Neural progenitor cell (in vitro differentiated cells): Measurements from ENCODE around the gene CHST14. TPM values are rescaled to one million over a fixed set of nuclear protein-coding genes. Genes with fewer than 3 reads are reported as not detected.

Experiments used
- DNase-seq: peaks from one replicate; pipeline ENCODE4 v3.0.0-alpha.2; 2016; ENCODE audit warnings: low spot score
- H2AFZ ChIP-seq: fragments of 200-600 bp; sonication (generic); replicated peaks from 2 replicates; pipeline ENCODE4 v1.6.1; 2016; ENCODE audit warnings: antibody characterized with exemption
- H3F3A ChIP-seq: fragments of 200-600 bp; sonication (generic); 2 replicates; pipeline ENCODE4 v1.6.1; 2016; ENCODE audit warnings: antibody characterized with exemption, low read depth
- H3K27ac ChIP-seq: fragments of 200-600 bp; sonication (generic); 2 replicates; pipeline ENCODE4 v1.5.1; 2016; ENCODE audit warnings: mild to moderate bottlenecking
- H3K27me3 ChIP-seq: fragments of 200-600 bp; sonication (generic); 2 replicates; pipeline ENCODE4 v1.6.1; 2016; ENCODE audit warnings: mild to moderate bottlenecking, moderate library complexity
- H3K36me3 ChIP-seq: fragments of 200-600 bp; sonication (generic); 2 replicates; pipeline ENCODE4 v1.5.1; 2016
- H3K4me1 ChIP-seq: fragments of 200-600 bp; sonication (generic); 2 replicates; pipeline ENCODE4 v1.6.1; 2016; ENCODE audit warnings: mixed run types
- H3K4me2 ChIP-seq: fragments of 200-600 bp; sonication (generic); 2 replicates; pipeline ENCODE4 v1.6.1; 2016
- H3K4me3 ChIP-seq: fragments of 200-600 bp; sonication (generic); 2 replicates; pipeline ENCODE4 v1.5.1; 2016
- H3K79me2 ChIP-seq: fragments of 200-600 bp; sonication (generic); 2 replicates; pipeline ENCODE4 v1.6.1; 2016; ENCODE audit warnings: low read depth
- H3K9ac ChIP-seq: fragments of 200-600 bp; sonication (generic); 2 replicates; pipeline ENCODE4 v1.6.1; 2016
- H3K9me3 ChIP-seq: fragments of 200-600 bp; sonication (generic); 2 replicates; pipeline ENCODE4 v1.5.1; 2016; ENCODE audit warnings: low read depth
- H4K20me1 ChIP-seq: fragments of 200-600 bp; sonication (generic); 2 replicates; pipeline ENCODE4 v1.6.1; 2016; ENCODE audit warnings: low read depth
- H3K27ac Mint-ChIP-seq: 3 replicates; pipeline ENCODE4 v1.8.0; 2021; ENCODE audit warnings: mixed read lengths
- H3K27me3 Mint-ChIP-seq: 2 replicates; pipeline ENCODE4 v1.8.0; 2022; ENCODE audit warnings: low read depth, mild to moderate bottlenecking, inconsistent platforms, moderate library complexity, mixed read lengths; ENCODE audit not compliant: insufficient read depth
- H3K36me3 Mint-ChIP-seq: 3 replicates; pipeline ENCODE4 v1.8.0; 2021; ENCODE audit warnings: mixed read lengths
- H3K4me1 Mint-ChIP-seq: 3 replicates; pipeline ENCODE4 v1.8.0; 2021; ENCODE audit warnings: mixed read lengths
- H3K4me3 Mint-ChIP-seq: 3 replicates; pipeline ENCODE4 v1.8.0; 2021; ENCODE audit warnings: mild to moderate bottlenecking, moderate library complexity, mixed read lengths
- H3K9me3 Mint-ChIP-seq: 3 replicates; pipeline ENCODE4 v1.8.0; 2020; ENCODE audit warnings: mixed read lengths
- CTCF ChIP-seq: fragments of 200-600 bp; sonication (generic); IDR thresholded peaks from 2 replicates; pipeline ENCODE4 v1.5.1; 2017; ENCODE audit warnings: antibody characterized with exemption, mild to moderate bottlenecking
- EZH2 ChIP-seq: fragments of 200-600 bp; sonication (generic); IDR thresholded peaks from 2 replicates; pipeline ENCODE4 v1.6.1; 2017; ENCODE audit warnings: antibody characterized with exemption, mild to moderate bottlenecking, moderate library complexity
- EZH2phosphoT487 ChIP-seq: fragments of 200-600 bp; sonication (generic); IDR thresholded peaks from 2 replicates; pipeline ENCODE4 v1.6.1; 2017; ENCODE audit warnings: antibody characterized with exemption
- total RNA-seq: library from RNA; depleted of rRNA; stranded (reverse); fragments of >200 nt; gene quantifications from 2 replicates; pipeline ENCODE4 v1.2.3, GENCODE V29; 2015; ENCODE audit warnings: low replicate concordance

Gene CHST14
- total RNA-seq, 1 donor from 2014 or later = 11.9 TPM

- Mint-ChIP-seq H3K9me3 (no peaks in the 10 kb centered on the region), H3K27me3 (peaks cover 11% of the 10 kb centered on the region), H3K27ac (no peak overlapping the region), H3K36me3 (no peaks in the 10 kb centered on the region), H3K4me3 (peak overlapping the region; percentile 78), H3K4me1 (peaks cover 24% of the 10 kb centered on the region)
- Histone ChIP-seq H3K79me2 (peaks cover 12% of the 10 kb centered on the region), H2AFZ (peak overlapping the region; percentile 57), H3K36me3 (no peaks in the 10 kb centered on the region), H3F3A (peaks cover 35% of the 10 kb centered on the region), H3K27ac (no peak overlapping the region), H4K20me1 (peaks cover 7% of the 10 kb centered on the region), H3K9me3 (no peaks in the 10 kb centered on the region), H3K9ac (no peak overlapping the region), H3K4me2 (peak overlapping the region; percentile 91), H3K4me1 (peaks cover 6% of the 10 kb centered on the region), H3K4me3 (peak overlapping the region; percentile 64), H3K27me3 (peaks cover 9% of the 10 kb centered on the region)
- TF ChIP-seq EZH2phosphoT487 (no peak), EZH2 (no peak), CTCF (no peak)
- peak; percentile 52 for DNase-seq
Observed at GRCh38 chr15:40471808-40472150, 995 bp downstream of the CHST14 start.

- H3K27me3 ChIP-seq = peaks cover 9% of the 10 kb centered on the region
- no peak overlapping the region for H2AFZ ChIP-seq
- peak overlapping the region; percentile 78 for H3K4me3 Mint-ChIP-seq
- DNase-seq = no peak
- H3K4me2 ChIP-seq = peak overlapping the region; percentile 91
- peaks cover 35% of the 10 kb centered on the region for H3F3A ChIP-seq
- no peak overlapping the region for H3K27ac Mint-ChIP-seq
- H3K9me3 Mint-ChIP-seq = no peaks in the 10 kb centered on the region
- peak overlapping the region; percentile 64 for H3K4me3 ChIP-seq
- TF ChIP-seq EZH2 (no peak), CTCF (no peak), EZH2phosphoT487 (no peak)
- H3K9me3 ChIP-seq = no peaks in the 10 kb centered on the region
- peaks cover 12% of the 10 kb centered on the region for H3K79me2 ChIP-seq
- H3K9ac ChIP-seq = no peak overlapping the region
- peaks cover 7% of the 10 kb centered on the region for H4K20me1 ChIP-seq
- H3K36me3 ChIP-seq = no peaks in the 10 kb centered on the region
- H3K4me1 Mint-ChIP-seq = peaks cover 25% of the 10 kb centered on the region
- H3K27ac ChIP-seq = no peak overlapping the region
- H3K4me1 ChIP-seq = peaks cover 8% of the 10 kb centered on the region
- H3K27me3 Mint-ChIP-seq = peaks cover 11% of the 10 kb centered on the region
- H3K36me3 Mint-ChIP-seq = no peaks in the 10 kb centered on the region
Observed at GRCh38 chr15:40472171-40472727, 1.5 kb downstream of the CHST14 start.

GRCh38 chr15:40474581-40474980 lies 3.8 kb downstream of the CHST14 start:
- Histone ChIP-seq H3K4me1 (peaks cover 17% of the 10 kb centered on the region), H3K9ac (no peak overlapping the region), H3K4me2 (no peak overlapping the region), H2AFZ (no peak overlapping the region), H3K36me3 (no peaks in the 10 kb centered on the region), H3K27me3 (peaks cover 9% of the 10 kb centered on the region), H3K27ac (no peak overlapping the region), H3K4me3 (no peak overlapping the region), H3K79me2 (peaks cover 12% of the 10 kb centered on the region), H3F3A (peaks cover 32% of the 10 kb centered on the region), H4K20me1 (peaks cover 7% of the 10 kb centered on the region), H3K9me3 (no peaks in the 10 kb centered on the region)
- DNase-seq = no peak
- Mint-ChIP-seq H3K27ac (no peak overlapping the region), H3K9me3 (no peaks in the 10 kb centered on the region), H3K36me3 (no peaks in the 10 kb centered on the region), H3K4me1 (peaks cover 31% of the 10 kb centered on the region), H3K27me3 (peaks cover 8% of the 10 kb centered on the region), H3K4me3 (no peak overlapping the region)
- TF ChIP-seq EZH2phosphoT487 = no peak
- TF ChIP-seq CTCF = no peak
- no peak for TF ChIP-seq EZH2
